ENCODE measurements around the gene LUZP1.

DNA sequence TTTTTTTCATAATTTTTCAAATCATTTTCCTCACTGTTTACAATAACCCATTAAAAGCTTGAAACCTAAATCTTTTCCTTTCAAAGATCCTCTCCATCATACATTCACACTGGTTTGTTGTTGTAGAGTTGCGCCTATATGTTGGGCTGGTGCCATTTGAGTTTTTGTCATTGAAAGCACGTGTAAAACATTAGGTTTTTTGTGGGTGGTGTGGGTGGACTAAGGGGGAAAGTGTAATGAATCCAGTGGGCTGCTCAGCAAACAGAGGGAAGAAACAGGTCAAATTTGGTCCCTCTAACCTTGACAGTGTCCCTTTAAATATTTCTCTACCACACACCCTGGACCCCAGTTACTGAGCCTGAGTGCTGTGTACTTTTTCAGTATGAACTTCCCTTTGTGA is 102.6 kb downstream of the LUZP1 start:
- TF ChIP-seq POLR2A (IDR thresholded peaks at IDR 0.05; ENCODE audit: low read length) (no peak), GATA1 (IDR thresholded peaks at IDR 0.05; ENCODE audit: low read depth, low read length) (no peak)

Data from erythroblast (primary cell).